Breast epithelium (tissue), 3 donors: Measurements from ENCODE around the gene STAT3.

Experiments used
- CTCF ChIP-seq, 3 donors: fragments of 450-650 bp; IDR thresholded peaks; one replicate each; pipeline ENCODE4 v1.5.1; 2016 to 2017; ENCODE audit warnings: antibody characterized with exemption in 3 of 3, mild to moderate bottlenecking in 3 of 3, moderate library complexity in 3 of 3
- POLR2AphosphoS5 ChIP-seq, 3 donors: sonication (generic); formaldehyde crosslinking; IDR thresholded peaks; one replicate each; pipeline ENCODE4 v1.6.1; 2017; ENCODE audit warnings: antibody characterized with exemption in 3 of 3

GRCh38 chr17:42307362-42307927 is 80.8 kb downstream of the STAT3 start:
- TF ChIP-seq CTCF (IDR thresholded peaks at IDR 0.05) (no peak), POLR2AphosphoS5 (IDR thresholded peaks at IDR 0.05) (no peak)
